ENCODE measurements around the gene BCL2. TPM values are rescaled to one million over a fixed set of nuclear protein-coding genes. Genes with fewer than 3 reads are reported as not detected.

The BCL2 gene
- total RNA-seq, 2 experiments from 2014 or later: 1.4 to 2.5 TPM

DNA sequence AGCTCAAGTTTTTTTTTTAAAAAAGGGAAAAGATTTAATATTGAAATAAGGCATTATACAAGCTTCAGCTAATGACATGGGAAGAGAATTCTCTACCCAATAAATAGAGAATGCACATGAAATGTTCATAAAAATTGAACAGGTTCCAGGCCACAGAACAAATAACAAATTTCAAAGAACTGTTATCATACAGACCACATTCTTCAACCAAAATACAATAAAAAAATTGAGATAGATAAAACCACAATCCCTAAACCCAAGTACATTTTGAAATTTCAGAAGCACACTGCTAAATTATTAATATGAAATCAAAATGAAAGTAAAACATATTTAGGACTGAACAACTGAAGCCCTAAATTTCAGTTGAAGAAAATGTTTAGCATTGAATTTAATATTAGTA lies 89.6 kb downstream of the BCL2 start:
- no peak for TF ChIP-seq EZH2phosphoT487 (IDR thresholded peaks at IDR 0.05; ENCODE audit: borderline replicate concordance, low read depth, low read length)
- TF ChIP-seq, protein P1, sequence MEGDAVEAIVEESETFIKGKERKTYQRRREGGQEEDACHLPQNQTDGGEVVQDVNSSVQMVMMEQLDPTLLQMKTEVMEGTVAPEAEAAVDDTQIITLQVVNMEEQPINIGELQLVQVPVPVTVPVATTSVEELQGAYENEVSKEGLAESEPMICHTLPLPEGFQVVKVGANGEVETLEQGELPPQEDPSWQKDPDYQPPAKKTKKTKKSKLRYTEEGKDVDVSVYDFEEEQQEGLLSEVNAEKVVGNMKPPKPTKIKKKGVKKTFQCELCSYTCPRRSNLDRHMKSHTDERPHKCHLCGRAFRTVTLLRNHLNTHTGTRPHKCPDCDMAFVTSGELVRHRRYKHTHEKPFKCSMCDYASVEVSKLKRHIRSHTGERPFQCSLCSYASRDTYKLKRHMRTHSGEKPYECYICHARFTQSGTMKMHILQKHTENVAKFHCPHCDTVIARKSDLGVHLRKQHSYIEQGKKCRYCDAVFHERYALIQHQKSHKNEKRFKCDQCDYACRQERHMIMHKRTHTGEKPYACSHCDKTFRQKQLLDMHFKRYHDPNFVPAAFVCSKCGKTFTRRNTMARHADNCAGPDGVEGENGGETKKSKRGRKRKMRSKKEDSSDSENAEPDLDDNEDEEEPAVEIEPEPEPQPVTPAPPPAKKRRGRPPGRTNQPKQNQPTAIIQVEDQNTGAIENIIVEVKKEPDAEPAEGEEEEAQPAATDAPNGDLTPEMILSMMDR (conservative IDR thresholded peaks at IDR 0.05; ENCODE audit: low read length): no peak
- H3K27ac ChIP-seq (ENCODE audit: low read depth, low read length, poor library complexity, severe bottlenecking): no peak overlapping the region
- DNase-seq (ENCODE audit: low spot score): no peak
- no TSS peak for BruUV-seq (replicated peaks)
- intact Hi-C loops (cut with micrococcal nuclease; ENCODE audit: unreplicated experiment): no loop called here
- no peaks in the 10 kb centered on the region for H3K9me3 ChIP-seq (ENCODE audit: low read length)
- H3K79me2 ChIP-seq (ENCODE audit: insufficient read depth, low read depth, low read length): no peaks in the 10 kb centered on the region
- no peak overlapping the region for H3K4me3 ChIP-seq (ENCODE audit: low read depth, low read length, poor library complexity, severe bottlenecking)
- H4K20me1 ChIP-seq (ENCODE audit: insufficient read depth, low read length): no peaks in the 10 kb centered on the region
- H3K36me3 ChIP-seq (ENCODE audit: insufficient read depth, low read length): no peaks in the 10 kb centered on the region
- no peak overlapping the region for H3K4me2 ChIP-seq (ENCODE audit: low read length)
- no peak overlapping the region for H2AFZ ChIP-seq (ENCODE audit: low read length)
- no peaks in the 10 kb centered on the region for H3K9me2 ChIP-seq (ENCODE audit: insufficient read depth, low read length)
- H3K4me1 ChIP-seq (ENCODE audit: insufficient read depth, low read length, poor library complexity, severe bottlenecking): no peaks in the 10 kb centered on the region
- ChIA-PET CTCF (ENCODE audit: unreplicated experiment) (no interaction called here), POLR2A (no interaction called here)

DNA sequence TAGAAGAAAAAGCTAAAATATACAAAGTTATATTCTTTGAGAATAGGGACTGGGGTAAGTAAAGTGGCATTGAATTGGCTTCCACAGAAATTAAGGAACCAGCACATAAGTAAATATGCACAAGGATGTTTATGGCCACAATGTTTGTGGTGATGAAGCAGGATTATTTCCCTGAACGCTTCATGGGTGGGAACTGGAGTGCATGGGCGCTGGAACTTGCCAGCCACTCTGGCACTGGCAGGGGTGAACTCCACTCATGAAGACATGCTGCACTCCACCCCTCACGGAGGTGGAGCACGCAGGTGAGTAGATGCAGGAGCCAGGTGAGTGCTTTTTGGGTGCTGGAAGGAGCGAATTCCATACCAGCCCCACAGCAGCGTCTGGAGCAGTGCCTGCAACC lies 94.1 kb downstream of the BCL2 start:
- no peaks in the 10 kb centered on the region for H4K20me1 ChIP-seq (ENCODE audit: insufficient read depth, low read length)
- no peaks in the 10 kb centered on the region for H3K4me1 ChIP-seq (ENCODE audit: insufficient read depth, low read length, poor library complexity, severe bottlenecking)
- H3K79me2 ChIP-seq (ENCODE audit: insufficient read depth, low read depth, low read length): no peaks in the 10 kb centered on the region
- no peak for TF ChIP-seq EZH2phosphoT487 (IDR thresholded peaks at IDR 0.05; ENCODE audit: borderline replicate concordance, low read depth, low read length)
- TF ChIP-seq, protein P1 (conservative IDR thresholded peaks at IDR 0.05; ENCODE audit: low read length): no peak
- intact Hi-C loops (cut with micrococcal nuclease; ENCODE audit: unreplicated experiment): no loop called here
- DNase-seq (ENCODE audit: low spot score): no peak
- H3K36me3 ChIP-seq (ENCODE audit: insufficient read depth, low read length): no peaks in the 10 kb centered on the region
- no peak overlapping the region for H3K27ac ChIP-seq (ENCODE audit: low read depth, low read length, poor library complexity, severe bottlenecking)
- CTCF ChIA-PET (ENCODE audit: unreplicated experiment): no interaction called here
- H3K4me3 ChIP-seq (ENCODE audit: low read depth, low read length, poor library complexity, severe bottlenecking): no peak overlapping the region
- H3K9me3 ChIP-seq (ENCODE audit: low read length): no peaks in the 10 kb centered on the region
- H3K9me2 ChIP-seq (ENCODE audit: insufficient read depth, low read length): no peaks in the 10 kb centered on the region
- POLR2A ChIA-PET: interaction anchor here (0.6 kb wide), 1 partner anchor 97 kb away, joined by 3 read pairs; no protein-coding TSS in a partner anchor
- H3K4me2 ChIP-seq (ENCODE audit: low read length): no peak overlapping the region
- no peak overlapping the region for H2AFZ ChIP-seq (ENCODE audit: low read length)
- no TSS peak for BruUV-seq (replicated peaks)

DNA sequence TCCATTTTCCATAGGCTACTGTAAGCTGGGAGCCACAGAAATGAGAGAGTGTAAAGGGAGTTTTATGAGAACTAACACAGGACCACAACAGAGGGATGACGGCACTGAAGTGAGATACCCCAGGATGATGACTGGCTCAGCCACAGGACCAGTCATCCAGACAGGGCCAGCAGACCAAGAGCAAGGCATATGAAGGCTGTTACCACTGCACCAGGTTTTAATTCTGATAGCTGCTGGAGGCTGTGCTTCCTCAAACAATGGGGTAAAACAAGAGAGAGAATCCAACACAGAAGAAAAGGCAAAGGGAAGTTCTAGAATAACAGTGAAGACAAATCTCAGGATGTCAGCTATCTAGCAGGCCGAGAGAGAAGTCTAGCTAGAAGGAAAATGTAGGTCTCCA lies 94.9 kb downstream of the BCL2 start:
- no peaks in the 10 kb centered on the region for H4K20me1 ChIP-seq (ENCODE audit: insufficient read depth, low read length)
- H3K4me3 ChIP-seq (ENCODE audit: low read depth, low read length, poor library complexity, severe bottlenecking): no peak overlapping the region
- H3K79me2 ChIP-seq (ENCODE audit: insufficient read depth, low read depth, low read length): no peaks in the 10 kb centered on the region
- no peak for TF ChIP-seq EZH2phosphoT487 (IDR thresholded peaks at IDR 0.05; ENCODE audit: borderline replicate concordance, low read depth, low read length)
- TF ChIP-seq, protein P1 (conservative IDR thresholded peaks at IDR 0.05; ENCODE audit: low read length): no peak
- H3K36me3 ChIP-seq (ENCODE audit: insufficient read depth, low read length): no peaks in the 10 kb centered on the region
- CTCF ChIA-PET (ENCODE audit: unreplicated experiment): no interaction called here
- POLR2A ChIA-PET: no interaction called here
- no TSS peak for BruUV-seq (replicated peaks)
- no peaks in the 10 kb centered on the region for H3K4me1 ChIP-seq (ENCODE audit: insufficient read depth, low read length, poor library complexity, severe bottlenecking)
- H3K4me2 ChIP-seq (ENCODE audit: low read length): no peak overlapping the region
- no peaks in the 10 kb centered on the region for H3K9me2 ChIP-seq (ENCODE audit: insufficient read depth, low read length)
- intact Hi-C loops (cut with micrococcal nuclease; ENCODE audit: unreplicated experiment): no loop called here
- H2AFZ ChIP-seq (ENCODE audit: low read length): no peak overlapping the region
- DNase-seq (ENCODE audit: low spot score): no peak
- H3K9me3 ChIP-seq (ENCODE audit: low read length): no peaks in the 10 kb centered on the region
- no peak overlapping the region for H3K27ac ChIP-seq (ENCODE audit: low read depth, low read length, poor library complexity, severe bottlenecking)
